GM21381 (cell line): ENCODE results near the gene BTRC.

ENCODE experiments used
- ATAC-seq: cut with Tn5 transposase; IDR thresholded peaks from one replicate; pipeline ENCODE4 v1.9.1; 2021; ENCODE audit warnings: mild to moderate bottlenecking, moderate library complexity; ENCODE audit not compliant: unreplicated experiment

The BTRC gene

DNA sequence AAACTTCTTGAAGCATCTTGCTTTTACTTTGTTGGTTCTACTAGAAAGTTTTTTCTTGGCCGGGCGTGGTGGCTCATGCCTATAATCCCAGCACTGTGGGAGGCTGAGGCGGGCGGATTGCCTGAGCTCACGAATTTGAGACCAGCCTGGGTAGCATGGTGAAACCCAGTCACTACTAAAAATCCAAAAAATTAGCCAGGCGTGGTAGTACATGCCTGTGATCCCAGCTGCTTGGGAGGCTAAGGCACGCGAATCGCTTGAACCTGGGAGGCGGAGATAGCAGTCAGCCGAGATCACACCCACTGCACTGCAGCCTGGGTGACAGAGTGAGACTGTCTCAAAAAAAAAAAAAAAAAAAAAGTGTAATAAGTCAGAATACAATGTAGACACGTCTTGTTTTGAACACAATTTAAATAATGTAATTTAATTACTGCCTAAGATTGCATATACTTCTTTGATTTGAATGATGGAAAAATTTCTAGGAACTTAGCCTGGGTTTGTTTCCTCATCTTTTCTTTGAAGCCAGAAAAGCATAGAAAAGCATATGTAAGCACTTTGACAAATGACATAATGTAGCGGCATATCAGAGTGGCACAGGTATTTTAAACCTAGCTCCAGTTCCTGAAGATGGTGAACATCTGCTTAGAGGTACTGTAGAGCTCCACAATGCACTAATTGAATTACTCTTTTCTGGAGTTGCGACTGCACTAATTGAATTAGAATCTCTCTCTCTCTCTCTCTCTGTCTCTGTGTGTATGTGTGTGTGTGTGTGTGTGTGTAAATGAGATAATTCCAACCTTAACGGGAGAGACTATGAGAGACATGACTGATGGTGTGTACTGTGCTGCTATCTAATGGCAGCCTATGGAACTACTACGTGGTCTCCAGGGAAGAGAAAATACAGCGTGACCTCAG lies 87.8 kb downstream of the BTRC start:
- ATAC-seq: no peak

DNA sequence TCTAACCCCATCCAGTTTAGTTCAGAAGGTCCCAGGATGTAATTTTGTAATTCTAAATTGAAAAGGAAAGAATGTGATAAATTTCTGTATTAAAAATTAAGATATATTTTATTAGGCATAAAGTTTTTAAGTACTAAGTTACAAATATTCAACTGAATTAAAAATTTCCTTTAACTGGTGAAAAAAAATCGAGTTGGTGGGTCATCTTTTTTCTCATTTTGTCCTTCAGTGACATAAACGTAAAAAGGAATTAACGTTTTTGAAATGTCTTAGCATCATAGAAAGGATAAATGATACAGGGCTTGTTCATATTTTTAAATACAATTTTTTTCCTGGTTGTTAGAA lies 88.5 kb downstream of the BTRC start:
- no peak for ATAC-seq

DNA sequence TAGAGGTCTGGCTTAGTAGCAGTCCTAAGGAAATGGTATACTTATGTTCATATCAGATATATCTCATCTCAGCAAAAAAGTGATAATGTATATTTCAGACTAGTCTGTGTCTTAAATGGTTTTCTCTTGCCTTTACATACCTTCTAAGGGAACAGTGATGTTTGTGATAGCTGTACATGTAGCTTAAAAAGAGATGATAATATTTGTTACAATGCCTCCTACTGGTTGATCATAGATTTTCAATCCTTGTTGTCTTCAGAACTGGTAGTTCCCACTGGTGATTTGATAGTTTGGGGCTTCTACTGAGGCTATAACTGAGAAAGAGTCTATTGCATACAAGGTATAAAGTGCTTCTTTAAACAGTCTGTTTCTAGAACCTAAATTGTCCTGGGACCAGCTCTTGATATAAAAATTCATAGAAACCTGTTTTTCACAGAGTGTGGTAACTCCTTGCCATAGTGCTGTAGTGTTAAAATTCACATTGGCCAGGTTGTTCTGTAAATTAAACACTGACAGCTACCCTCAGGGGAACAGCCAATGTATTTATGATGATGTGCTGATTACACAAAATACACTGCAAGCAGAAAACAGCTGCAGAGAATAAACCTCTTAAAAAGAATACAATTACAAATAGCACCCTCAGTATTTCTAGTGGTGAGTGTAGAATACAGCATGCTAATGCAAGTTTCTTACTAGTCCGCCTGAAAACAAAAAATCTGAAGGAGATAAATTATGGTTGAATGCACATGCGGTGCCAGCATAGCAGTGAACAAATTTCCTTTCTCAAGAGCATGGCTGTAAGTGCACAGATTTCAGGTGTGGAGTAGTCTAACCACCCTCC lies 90.3 kb downstream of the BTRC start:
- no peak for ATAC-seq

- ATAC-seq: no peak
Observed at GRCh38 chr10:101446071-101446470, 92.1 kb downstream of the BTRC start.

- ATAC-seq: no peak
Observed at GRCh38 chr10:101446947-101447346, 93.0 kb downstream of the BTRC start.

- ATAC-seq: no peak
Observed at GRCh38 chr10:101447477-101447876, 93.5 kb downstream of the BTRC start.

- ATAC-seq: no peak
Observed at GRCh38 chr10:101450277-101451080, 96.5 kb downstream of the BTRC start.

DNA sequence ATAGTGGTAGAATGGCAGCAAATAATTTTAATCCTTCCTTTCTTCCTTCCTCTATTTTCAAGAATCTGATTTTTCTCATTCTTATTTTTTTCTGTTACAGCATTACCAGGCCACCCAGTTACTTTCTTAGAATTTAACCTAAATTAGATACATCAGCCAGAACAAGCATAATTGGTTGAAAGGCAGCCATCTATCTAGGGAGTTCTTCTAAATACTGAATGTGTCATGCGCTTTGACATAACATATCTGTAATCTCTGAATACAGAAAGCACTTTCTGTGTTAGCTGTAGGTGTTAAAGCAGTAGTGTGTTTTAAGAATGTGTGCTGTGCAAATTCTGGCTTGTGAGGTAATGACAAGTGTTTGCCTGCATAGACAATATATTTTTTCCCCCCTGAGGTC lies 97.3 kb downstream of the BTRC start:
- no peak for ATAC-seq

- no peak for ATAC-seq
Observed at GRCh38 chr10:101451667-101452069, 97.7 kb downstream of the BTRC start.

DNA sequence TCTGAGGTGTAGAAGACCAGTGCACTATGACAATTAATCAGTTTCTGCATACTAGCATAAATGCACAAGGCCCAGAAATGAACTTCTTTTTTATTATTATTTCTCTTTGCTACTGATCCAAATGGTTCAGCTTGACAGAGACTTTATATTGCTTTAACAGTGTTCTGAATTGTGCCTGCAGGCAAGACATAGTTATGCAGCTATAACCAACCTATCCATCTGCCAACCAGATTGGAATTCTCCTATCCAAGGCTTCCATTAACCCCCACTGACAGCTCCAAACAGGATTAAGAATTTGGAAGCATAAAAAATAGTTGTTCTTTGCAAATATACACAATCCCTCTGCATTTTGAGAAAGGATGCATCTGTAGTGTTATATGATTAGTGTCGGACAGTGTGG lies 98.2 kb downstream of the BTRC start:
- ATAC-seq: no peak

GRCh38 chr10:101452593-101452992 lies 98.6 kb downstream of the BTRC start:
- ATAC-seq: no peak

DNA sequence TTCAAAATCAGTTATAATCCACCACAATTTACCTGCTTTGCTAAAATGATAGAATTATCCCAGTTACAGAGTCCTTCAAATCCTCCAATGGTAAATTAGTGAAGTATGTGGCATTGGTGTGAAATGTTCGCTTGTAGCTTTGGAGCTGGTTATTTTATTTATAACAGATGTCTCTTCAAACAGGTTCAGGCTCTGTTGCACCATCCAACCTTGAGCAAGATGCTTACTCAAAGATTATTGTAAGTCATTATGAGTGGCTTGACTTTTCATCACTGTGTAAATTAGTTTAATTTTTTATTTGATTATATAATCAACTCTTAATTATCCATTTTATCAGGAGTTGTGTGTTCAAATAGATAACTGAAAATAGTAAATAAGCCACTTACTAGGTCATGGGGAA lies 99.4 kb downstream of the BTRC start:
- ATAC-seq: no peak

- ATAC-seq: no peak
Observed at GRCh38 chr10:101453791-101454718, 100.1 kb downstream of the BTRC start.

- ATAC-seq: no peak
Observed at GRCh38 chr10:101458869-101459268, 104.9 kb downstream of the BTRC start.

DNA sequence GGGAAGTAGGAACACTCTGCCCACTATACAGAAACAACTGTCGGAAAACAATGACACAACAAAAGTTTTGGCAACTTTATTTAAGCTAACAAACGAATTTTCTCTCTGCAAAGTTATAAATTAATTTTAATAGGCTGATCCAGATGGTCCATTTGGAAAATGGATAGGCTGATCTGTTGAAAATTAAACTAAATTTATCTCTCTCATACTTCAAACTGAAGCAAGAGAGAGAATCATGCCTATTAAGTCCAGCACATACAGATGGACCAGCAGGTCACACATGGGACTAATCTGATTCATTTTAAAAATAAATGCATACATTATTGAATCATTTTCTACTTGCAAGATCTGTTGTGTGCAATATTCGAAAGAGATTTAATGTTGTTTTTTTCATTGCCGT lies 110.1 kb downstream of the BTRC start:
- no peak for ATAC-seq

DNA sequence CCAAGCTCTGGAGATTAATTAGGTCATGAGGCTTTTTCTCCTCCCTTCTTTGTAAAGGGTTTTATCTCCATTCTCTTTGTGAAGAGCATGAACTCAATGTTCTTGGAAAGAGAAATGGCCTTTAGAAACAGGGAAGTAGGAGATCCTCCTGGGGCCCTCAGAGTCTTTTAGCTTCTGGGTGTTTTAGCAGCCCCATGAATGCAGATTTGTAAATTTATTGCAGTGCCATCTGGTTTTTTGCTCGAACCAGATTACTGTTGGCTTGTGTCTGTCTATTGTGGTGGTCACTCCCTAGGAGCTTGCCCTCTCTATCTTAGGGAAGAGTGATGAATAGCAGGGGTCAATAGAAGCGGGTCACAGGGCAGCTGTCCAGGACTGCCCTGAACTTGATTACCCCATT lies 110.6 kb downstream of the BTRC start:
- no peak for ATAC-seq

DNA sequence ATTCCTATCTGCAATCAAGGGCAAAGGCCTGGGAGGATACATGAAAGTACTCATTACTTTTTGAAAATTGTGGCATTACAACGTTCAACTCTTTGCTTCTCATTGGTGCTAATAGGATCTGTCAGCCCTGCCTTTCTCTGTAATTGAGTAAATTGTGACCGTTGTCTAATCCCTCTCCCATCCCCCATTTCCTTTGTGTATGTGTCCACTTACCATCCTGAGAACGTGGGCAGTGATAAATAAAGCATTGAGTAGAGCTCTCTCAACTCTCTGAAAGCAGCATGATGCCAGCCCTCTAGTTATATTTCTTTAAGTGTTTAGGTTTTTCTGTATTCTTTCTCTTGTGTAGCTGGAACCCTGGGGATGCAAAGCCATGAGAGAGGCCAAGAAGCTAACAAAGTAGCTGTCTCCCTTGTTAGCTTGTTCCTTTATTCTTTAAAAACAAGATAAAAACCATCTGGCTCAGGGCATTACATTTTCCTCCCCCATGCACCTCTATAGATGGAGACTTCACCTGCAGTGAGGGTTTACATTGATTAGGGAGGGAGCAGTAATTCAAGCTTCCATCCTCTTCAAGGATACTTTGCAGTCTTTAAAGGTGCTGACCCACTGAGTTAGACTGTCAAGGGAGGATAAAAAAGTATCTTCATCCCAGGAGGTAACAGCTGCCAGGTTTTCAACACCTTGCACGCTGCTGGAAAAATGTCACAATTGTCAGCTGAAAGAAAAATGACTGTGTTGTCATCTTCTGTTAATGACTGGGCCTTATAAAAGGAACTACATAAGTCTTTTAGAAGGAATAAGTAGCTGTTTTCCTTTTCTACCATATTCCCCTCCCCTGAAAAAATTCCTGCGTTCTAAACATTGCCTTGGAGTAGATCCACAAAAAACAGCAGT lies 112.3 kb downstream of the BTRC start:
- ATAC-seq: no peak

DNA sequence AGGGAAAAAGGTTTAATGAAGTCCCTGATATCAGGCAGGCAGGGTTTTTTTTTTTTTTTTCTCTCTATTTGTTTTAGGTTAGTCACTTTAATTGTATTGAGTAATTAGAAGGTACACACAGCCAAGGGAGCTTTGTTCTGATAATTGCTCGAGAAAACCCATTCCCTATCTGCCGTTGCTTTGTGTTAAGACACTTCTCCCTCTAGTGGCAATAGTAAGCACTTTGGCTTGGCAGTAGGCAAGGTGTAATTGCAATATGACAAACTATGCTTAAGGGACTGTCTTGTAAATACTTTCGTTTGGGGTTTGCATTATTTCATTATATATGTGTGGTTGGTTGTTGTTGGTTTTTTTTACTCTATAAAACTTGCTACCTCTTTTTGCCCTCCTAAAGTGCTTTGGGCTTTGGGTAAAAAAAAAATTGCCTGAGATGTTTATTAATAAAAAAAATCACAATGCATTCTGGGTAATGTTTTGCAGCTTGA lies 113.4 kb downstream of the BTRC start:
- ATAC-seq: peak; percentile 64

- ATAC-seq: no peak
Observed at GRCh38 chr10:101468159-101468558, 114.2 kb downstream of the BTRC start.
